Fibroblast of gingiva (primary cell): ENCODE results near the gene CPNE9.

Experiments
- DNase-seq: peaks from one replicate; pipeline ENCODE4 v3.0.0-alpha.2; 2011; ENCODE audit warnings: low read depth

CPNE9 gene

GRCh38 chr3:9716801-9717555 lies 13.3 kb downstream of the CPNE9 start:
- DNase-seq = no peak

- no peak for DNase-seq
Measured at GRCh38 chr3:9717563-9717962, 13.9 kb downstream of the CPNE9 start.

GRCh38 chr3:9718118-9718517 lies 14.5 kb downstream of the CPNE9 start:
- DNase-seq = no peak

DNA sequence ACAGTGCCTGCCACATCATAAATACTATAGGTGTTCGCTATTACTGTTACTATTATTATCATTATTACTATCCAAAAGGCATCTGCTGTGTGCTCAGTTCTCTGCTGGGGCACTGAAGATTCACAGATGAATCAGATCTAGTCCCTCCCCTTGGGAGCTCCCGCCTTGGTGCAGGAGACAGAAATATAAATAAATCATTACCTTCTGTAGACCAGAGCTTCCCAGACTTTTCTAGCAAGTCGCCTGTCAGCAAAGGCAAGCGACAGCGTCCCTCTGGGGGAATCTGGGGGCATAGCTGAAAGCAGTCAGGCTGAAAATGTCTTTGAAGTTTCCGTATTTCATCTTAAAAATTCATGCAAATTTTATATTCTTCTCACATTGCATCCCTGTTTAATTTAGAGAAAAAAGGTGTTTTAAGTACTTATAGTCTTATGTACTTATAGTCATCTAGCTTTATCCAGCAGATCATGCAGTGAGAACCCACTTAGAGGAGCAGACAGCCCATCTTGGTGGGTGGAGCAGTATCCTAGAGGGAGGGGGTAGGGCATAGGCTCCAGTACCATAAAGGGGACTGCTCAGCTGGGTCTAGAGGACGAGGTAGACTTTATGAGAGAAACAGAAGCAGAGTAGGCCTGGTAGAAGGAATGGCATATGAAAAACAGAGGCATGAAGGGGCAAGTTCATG lies 17.5 kb downstream of the CPNE9 start:
- no peak for DNase-seq

- no peak for DNase-seq
Measured at GRCh38 chr3:9721700-9722060, 18.0 kb downstream of the CPNE9 start.

GRCh38 chr3:9725775-9726515 lies 22.3 kb downstream of the CPNE9 start:
- no peak for DNase-seq

GRCh38 chr3:9727041-9727595 lies 23.5 kb downstream of the CPNE9 start:
- no peak for DNase-seq

DNA sequence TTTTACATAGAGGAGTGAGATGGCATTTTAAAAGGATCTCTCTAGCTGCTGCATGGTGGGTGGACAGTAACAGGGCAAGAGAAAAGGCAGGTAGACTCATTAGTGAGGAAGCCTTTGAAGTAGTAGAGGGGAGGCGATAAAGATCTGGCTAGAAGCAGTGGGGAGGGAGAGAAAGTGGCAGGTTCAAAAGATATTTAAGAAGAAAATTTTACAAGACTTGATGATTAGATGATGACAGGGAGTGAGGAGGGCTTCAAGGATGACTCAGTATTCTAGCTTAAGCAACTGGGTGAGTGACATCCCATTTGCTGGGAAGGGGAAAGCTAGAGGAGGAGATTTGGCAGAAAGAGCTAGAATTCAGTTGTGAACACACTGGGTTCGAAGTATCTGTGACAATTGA lies 24.1 kb downstream of the CPNE9 start:
- DNase-seq = no peak

- DNase-seq = no peak
Measured at GRCh38 chr3:9729419-9729818, 25.8 kb downstream of the CPNE9 start.

GRCh38 chr3:9730657-9731205 lies 27.1 kb downstream of the CPNE9 start:
- DNase-seq = no peak

- peak; percentile 100 for DNase-seq
Measured at GRCh38 chr3:9731206-9732079, 27.8 kb downstream of the CPNE9 start, which contains the start of gene BRPF1. Gene BRPF1, plus strand, starts transcription at chr3:9731735. Its CDS starts 2,406 bp downstream, at chr3:9734141.

GRCh38 chr3:9732080-9732739 lies 28.6 kb downstream of the CPNE9 start:
- no peak for DNase-seq

GRCh38 chr3:9732740-9733115 lies 29.1 kb downstream of the CPNE9 start:
- no peak for DNase-seq

DNA sequence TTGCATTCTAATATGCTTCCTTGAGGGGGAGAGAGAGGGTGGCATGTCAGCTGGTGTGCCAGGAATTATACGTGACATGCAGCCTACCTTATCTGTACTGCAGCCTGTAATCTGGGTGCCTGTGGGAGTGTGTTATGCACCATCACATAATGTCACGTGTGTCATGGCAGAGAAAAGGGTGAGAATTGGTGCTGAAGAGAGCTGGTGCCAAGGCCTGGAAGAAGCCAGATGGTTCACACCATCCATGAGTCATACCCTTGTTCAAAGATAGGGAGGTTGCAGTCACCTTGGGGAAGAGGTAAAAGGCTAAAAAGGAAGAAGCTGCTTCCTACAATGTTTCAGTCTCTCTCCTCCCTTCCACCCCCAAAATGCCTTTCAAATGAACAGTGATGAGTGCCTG lies 33.2 kb downstream of the CPNE9 start:
- DNase-seq = no peak

DNA sequence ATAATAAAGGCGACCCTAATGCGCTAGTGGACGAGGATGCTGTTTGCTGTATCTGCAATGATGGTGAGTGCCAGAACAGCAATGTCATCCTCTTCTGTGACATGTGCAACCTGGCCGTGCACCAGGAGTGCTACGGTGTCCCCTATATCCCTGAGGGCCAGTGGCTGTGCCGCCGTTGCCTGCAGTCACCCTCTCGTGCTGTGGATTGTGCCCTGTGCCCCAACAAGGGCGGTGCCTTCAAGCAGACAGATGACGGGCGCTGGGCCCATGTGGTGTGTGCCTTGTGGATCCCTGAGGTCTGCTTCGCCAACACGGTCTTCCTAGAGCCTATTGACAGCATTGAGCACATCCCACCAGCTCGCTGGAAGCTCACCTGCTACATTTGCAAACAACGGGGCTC lies 35.5 kb downstream of the CPNE9 start:
- DNase-seq = no peak

GRCh38 chr3:9742560-9742959 lies 38.9 kb downstream of the CPNE9 start:
- no peak for DNase-seq

- no peak for DNase-seq
Measured at GRCh38 chr3:9743548-9743947, 39.9 kb downstream of the CPNE9 start.

DNA sequence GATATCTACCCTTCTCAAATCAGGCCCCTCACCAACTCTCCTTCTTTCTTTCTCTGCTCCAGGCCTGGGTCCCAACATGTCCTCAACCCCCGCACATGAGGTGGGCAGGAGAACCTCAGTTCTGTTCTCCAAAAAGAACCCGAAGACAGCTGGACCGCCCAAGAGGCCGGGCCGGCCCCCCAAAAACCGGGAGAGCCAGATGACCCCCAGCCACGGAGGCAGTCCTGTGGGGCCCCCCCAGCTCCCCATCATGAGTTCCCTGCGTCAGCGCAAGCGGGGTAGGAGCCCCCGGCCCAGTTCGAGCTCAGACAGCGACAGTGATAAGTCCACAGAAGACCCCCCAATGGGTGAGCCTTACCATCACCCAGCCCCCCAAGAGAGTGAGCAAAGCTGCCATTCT lies 40.5 kb downstream of the CPNE9 start:
- DNase-seq = no peak

- DNase-seq = no peak
Measured at GRCh38 chr3:9745521-9745920, 41.9 kb downstream of the CPNE9 start.

DNA sequence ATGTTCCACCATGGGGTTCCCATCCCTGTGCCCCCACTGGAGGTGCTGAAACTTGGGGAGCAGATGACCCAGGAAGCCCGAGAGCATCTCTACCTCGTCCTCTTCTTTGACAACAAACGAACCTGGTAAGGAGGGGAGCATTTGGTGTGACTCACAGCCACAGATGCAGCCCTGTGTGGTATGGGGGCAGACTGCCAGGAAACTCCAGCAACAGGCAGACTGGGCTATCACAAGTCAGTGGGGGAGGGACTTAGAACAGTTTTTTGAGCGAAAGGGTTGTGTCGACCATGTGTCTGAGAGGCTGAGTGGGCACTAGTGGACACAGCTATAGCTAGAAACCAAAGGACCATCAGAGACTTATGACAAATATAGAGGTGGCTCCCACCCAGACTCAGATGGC lies 42.7 kb downstream of the CPNE9 start:
- DNase-seq = peak; percentile 61

- peak; percentile 48 for DNase-seq
Measured at GRCh38 chr3:9747267-9747666, 43.6 kb downstream of the CPNE9 start.
